Hippocampal formation (tissue), 2 donors: ENCODE results near the gene EMC10.
"Not testable (repeated sequence)": the region's sequence is repeated elsewhere in the genome, so short reads cannot be mapped to it uniquely, and the experiment has no call there.

Experiments used
- DNase-seq, 2 donors: peaks; one replicate each; lab custom pipeline; 2025; lab: John Stamatoyannopoulos, UW

The EMC10 gene

GRCh38 chr19:50451223-50451534 is 25.1 kb upstream of the EMC10 start:
- DNase-seq, result no peak

GRCh38 chr19:50453243-50453642 is 23.1 kb upstream of the EMC10 start:
- no peak for DNase-seq

- DNase-seq, result no peak
These were observed 20.3 kb upstream of the EMC10 start for GRCh38 chr19:50455992-50456391.

- no peak for DNase-seq
These were observed 19.0 kb upstream of the EMC10 start for GRCh38 chr19:50457300-50457699.

GRCh38 chr19:50458396-50459066 is 17.8 kb upstream of the EMC10 start:
- no peak for DNase-seq

GRCh38 chr19:50459067-50459456 is 17.2 kb upstream of the EMC10 start:
- DNase-seq, result no peak

- no peak for DNase-seq
These were observed 16.7 kb upstream of the EMC10 start for GRCh38 chr19:50459638-50460037.

GRCh38 chr19:50460161-50460765 is 16.0 kb upstream of the EMC10 start:
- no peak for DNase-seq

- peak; percentile 9 to 20 for DNase-seq
These were observed 15.0 kb upstream of the EMC10 start for GRCh38 chr19:50461066-50461875.

- no peak for DNase-seq
These were observed 13.3 kb upstream of the EMC10 start for GRCh38 chr19:50462970-50463369.

GRCh38 chr19:50464348-50464747 is 12.0 kb upstream of the EMC10 start:
- DNase-seq, result no peak

- no peak for DNase-seq
These were observed 11.3 kb upstream of the EMC10 start for GRCh38 chr19:50465000-50465399.

- DNase-seq, result no peak
These were observed 10.2 kb upstream of the EMC10 start for GRCh38 chr19:50465986-50466705.

- no peak for DNase-seq
These were observed 9.6 kb upstream of the EMC10 start for GRCh38 chr19:50466706-50467039.

- no peak for DNase-seq
These were observed 8.7 kb upstream of the EMC10 start for GRCh38 chr19:50467566-50467965.

- no peak for DNase-seq
These were observed 7.5 kb upstream of the EMC10 start for GRCh38 chr19:50468818-50469217.

GRCh38 chr19:50473336-50473735 is 3.0 kb upstream of the EMC10 start:
- DNase-seq, result not testable (repeated sequence)

GRCh38 chr19:50475101-50475568 is 1.2 kb upstream of the EMC10 start:
- no peak for DNase-seq

GRCh38 chr19:50475736-50476223 is 527 bp upstream of the EMC10 start:
- DNase-seq, result no peak

GRCh38 chr19:50476907-50477238 is 566 bp downstream of the EMC10 start:
- DNase-seq, result no peak

- DNase-seq, result no peak
These were observed 1.6 kb downstream of the EMC10 start for GRCh38 chr19:50477751-50478515.
